Stimulated activated naive CD8-positive, alpha-beta T cell treated with anti-CD3 and anti-CD28 coated beads, Interleukin-15, Interleukin-2, amounts not matched to agents 100 ng/mL and 50 ng/mL, for 24 hours (primary cell): ENCODE results near the gene DUSP3.
A peak's percentile ranks its signal among the peaks of the same experiment; 100 is the strongest.

ENCODE experiments used
- H3K27ac Mint-ChIP-seq: one replicate; pipeline ENCODE4 v1.8.0; 2021; ENCODE audit warnings: mild to moderate bottlenecking, mixed read lengths
- H3K27me3 Mint-ChIP-seq: one replicate; pipeline ENCODE4 v1.8.0; 2021; ENCODE audit warnings: mixed read lengths
- H3K36me3 Mint-ChIP-seq: one replicate; pipeline ENCODE4 v1.8.0; 2021; ENCODE audit warnings: low read depth, mixed read lengths
- H3K4me1 Mint-ChIP-seq: one replicate; pipeline ENCODE4 v1.8.0; 2021; ENCODE audit warnings: low read depth, mixed read lengths
- H3K4me3 Mint-ChIP-seq: one replicate; pipeline ENCODE4 v1.8.0; 2021; ENCODE audit warnings: mild to moderate bottlenecking, mixed read lengths
- H3K9me3 Mint-ChIP-seq: one replicate; pipeline ENCODE4 v1.8.0; 2021; ENCODE audit warnings: mixed read lengths

The DUSP3 gene

DNA sequence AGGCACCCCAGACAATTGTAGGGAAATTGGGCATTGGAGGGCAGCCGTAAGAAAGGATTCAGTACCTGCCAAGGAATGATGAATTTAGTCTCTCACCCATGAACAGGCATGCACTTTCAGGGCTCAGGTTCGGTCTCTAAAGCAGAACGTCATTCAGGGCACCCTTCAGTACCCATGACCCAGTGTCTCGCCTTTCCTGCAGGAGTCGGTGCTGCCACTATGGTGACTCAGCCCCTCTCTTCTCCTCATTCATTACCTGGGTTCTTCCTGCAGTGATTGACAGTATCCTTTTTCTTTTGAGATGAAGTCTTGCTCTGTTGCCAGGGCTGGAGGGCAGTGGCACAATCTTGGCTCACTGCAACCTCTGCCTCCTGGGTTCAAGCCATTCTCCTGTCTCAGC, 28.6 kb downstream of the DUSP3 start:
- Mint-ChIP-seq H3K27me3 (peaks cover 55% of the 10 kb centered on the region), H3K9me3 (no peaks in the 10 kb centered on the region)

GRCh38 chr17:43745541-43745940, 33.2 kb downstream of the DUSP3 start:
- H3K4me3 Mint-ChIP-seq: no peak overlapping the region
- H3K9me3 Mint-ChIP-seq: no peaks in the 10 kb centered on the region
- no peaks in the 10 kb centered on the region for H3K36me3 Mint-ChIP-seq
- H3K4me1 Mint-ChIP-seq: no peaks in the 10 kb centered on the region
- H3K27me3 Mint-ChIP-seq: peaks cover 42% of the 10 kb centered on the region
- H3K27ac Mint-ChIP-seq: no peak overlapping the region

More for the DNA sequence above, 28.6 kb downstream of the DUSP3 start:
- Mint-ChIP-seq H3K4me1 (peaks cover 8% of the 10 kb centered on the region), H3K36me3 (no peaks in the 10 kb centered on the region), H3K27ac (no peak overlapping the region), H3K4me3 (no peak overlapping the region)

DNA sequence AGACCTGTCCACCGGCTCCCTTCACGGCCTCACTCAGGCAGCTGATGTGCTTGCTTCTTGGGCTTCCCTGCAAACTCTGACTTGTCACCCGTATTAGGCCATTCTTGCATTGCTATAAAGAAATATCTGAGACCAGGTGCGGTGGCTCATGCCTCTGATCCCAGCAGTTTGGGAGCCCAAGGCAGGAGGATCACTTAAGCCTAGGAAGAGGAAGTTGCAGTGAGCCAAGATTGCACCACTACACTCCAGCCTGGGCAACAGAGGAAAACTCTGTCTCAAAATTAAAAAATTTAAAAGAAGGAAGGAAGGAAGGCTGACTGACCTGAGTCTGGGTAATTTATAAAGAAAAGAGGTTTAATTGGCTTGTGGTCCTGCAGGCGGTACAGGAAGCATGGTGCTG, 37.1 kb downstream of the DUSP3 start:
- Mint-ChIP-seq H3K4me3 (no peak overlapping the region), H3K36me3 (no peaks in the 10 kb centered on the region), H3K4me1 (no peaks in the 10 kb centered on the region), H3K9me3 (no peaks in the 10 kb centered on the region), H3K27me3 (peaks cover 45% of the 10 kb centered on the region), H3K27ac (no peak overlapping the region)

DNA sequence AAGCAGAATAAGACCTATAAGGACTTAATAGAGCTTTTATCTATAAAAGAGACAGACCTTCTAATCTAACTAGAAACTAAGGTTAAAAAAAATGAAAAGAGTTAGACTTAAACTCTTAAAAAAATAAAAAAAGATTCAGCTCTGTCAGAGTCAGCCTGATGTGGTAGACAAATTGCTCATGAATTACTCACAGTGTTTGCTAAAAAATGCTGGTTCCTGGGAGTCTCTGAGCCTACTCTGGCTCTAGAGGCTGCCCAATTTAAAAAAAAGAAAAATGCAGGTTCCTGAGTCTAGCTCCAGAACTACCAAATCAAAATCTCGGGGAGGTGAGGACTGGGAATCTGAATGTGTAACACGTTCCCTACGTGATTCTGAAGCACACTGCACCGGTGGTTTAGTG, 38.2 kb downstream of the DUSP3 start:
- Mint-ChIP-seq H3K4me1 (no peaks in the 10 kb centered on the region), H3K9me3 (no peaks in the 10 kb centered on the region), H3K27ac (no peak overlapping the region), H3K36me3 (no peaks in the 10 kb centered on the region), H3K4me3 (no peak overlapping the region), H3K27me3 (peaks cover 39% of the 10 kb centered on the region)

DNA sequence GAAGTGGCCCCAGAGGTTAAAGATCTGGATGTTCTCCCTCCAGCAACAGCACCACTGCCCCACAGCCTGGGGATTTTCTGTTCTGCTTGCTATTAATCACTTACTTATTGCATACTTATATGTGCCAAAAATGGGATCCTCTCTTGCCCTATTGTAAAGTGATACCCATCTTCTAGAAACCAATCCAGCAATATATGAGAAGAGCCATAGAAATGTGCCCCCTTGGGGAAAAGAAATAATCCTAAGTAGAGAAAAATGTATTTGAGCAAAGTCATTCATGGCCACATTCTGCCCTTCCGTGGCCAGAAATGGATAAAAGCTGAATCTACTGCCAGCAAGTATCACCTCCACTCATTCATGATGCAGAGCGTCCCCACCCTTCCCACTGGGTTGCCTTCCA, 41.1 kb downstream of the DUSP3 start:
- no peak overlapping the region for H3K4me3 Mint-ChIP-seq
- no peaks in the 10 kb centered on the region for H3K4me1 Mint-ChIP-seq
- no peaks in the 10 kb centered on the region for H3K9me3 Mint-ChIP-seq
- no peaks in the 10 kb centered on the region for H3K36me3 Mint-ChIP-seq
- no peak overlapping the region for H3K27ac Mint-ChIP-seq
- H3K27me3 Mint-ChIP-seq: peaks cover 19% of the 10 kb centered on the region

- H3K27me3 Mint-ChIP-seq: peaks cover 19% of the 10 kb centered on the region
- H3K27ac Mint-ChIP-seq: no peak overlapping the region
- H3K4me3 Mint-ChIP-seq: no peak overlapping the region
- no peaks in the 10 kb centered on the region for H3K9me3 Mint-ChIP-seq
- H3K36me3 Mint-ChIP-seq: no peaks in the 10 kb centered on the region
- H3K4me1 Mint-ChIP-seq: no peaks in the 10 kb centered on the region
These were observed 42.4 kb downstream of the DUSP3 start for GRCh38 chr17:43736389-43736788.

- Mint-ChIP-seq H3K27me3 (peaks cover 21% of the 10 kb centered on the region), H3K4me3 (no peak overlapping the region), H3K9me3 (no peaks in the 10 kb centered on the region), H3K27ac (no peak overlapping the region), H3K4me1 (no peaks in the 10 kb centered on the region), H3K36me3 (no peaks in the 10 kb centered on the region)
These were observed 44.4 kb downstream of the DUSP3 start for GRCh38 chr17:43734376-43734775.

- peaks cover 18% of the 10 kb centered on the region for H3K27me3 Mint-ChIP-seq
- no peak overlapping the region for H3K27ac Mint-ChIP-seq
- H3K9me3 Mint-ChIP-seq: no peaks in the 10 kb centered on the region
- H3K4me3 Mint-ChIP-seq: no peak overlapping the region
- H3K4me1 Mint-ChIP-seq: no peaks in the 10 kb centered on the region
- H3K36me3 Mint-ChIP-seq: no peaks in the 10 kb centered on the region
These were observed 44.8 kb downstream of the DUSP3 start for GRCh38 chr17:43733956-43734355.

GRCh38 chr17:43732958-43733357, 45.8 kb downstream of the DUSP3 start:
- H3K4me1 Mint-ChIP-seq: no peaks in the 10 kb centered on the region
- H3K36me3 Mint-ChIP-seq: no peaks in the 10 kb centered on the region

GRCh38 chr17:43728081-43728480, 50.7 kb downstream of the DUSP3 start:
- H3K4me3 Mint-ChIP-seq: no peak overlapping the region
- H3K36me3 Mint-ChIP-seq: no peaks in the 10 kb centered on the region
- no peaks in the 10 kb centered on the region for H3K9me3 Mint-ChIP-seq
- no peak overlapping the region for H3K27ac Mint-ChIP-seq
- H3K27me3 Mint-ChIP-seq: peaks cover 4% of the 10 kb centered on the region
- no peaks in the 10 kb centered on the region for H3K4me1 Mint-ChIP-seq

More at GRCh38 chr17:43732958-43733357, 45.8 kb downstream of the DUSP3 start:
- Mint-ChIP-seq H3K27me3 (peaks cover 18% of the 10 kb centered on the region), H3K4me3 (no peak overlapping the region), H3K27ac (no peak overlapping the region), H3K9me3 (no peaks in the 10 kb centered on the region)

DNA sequence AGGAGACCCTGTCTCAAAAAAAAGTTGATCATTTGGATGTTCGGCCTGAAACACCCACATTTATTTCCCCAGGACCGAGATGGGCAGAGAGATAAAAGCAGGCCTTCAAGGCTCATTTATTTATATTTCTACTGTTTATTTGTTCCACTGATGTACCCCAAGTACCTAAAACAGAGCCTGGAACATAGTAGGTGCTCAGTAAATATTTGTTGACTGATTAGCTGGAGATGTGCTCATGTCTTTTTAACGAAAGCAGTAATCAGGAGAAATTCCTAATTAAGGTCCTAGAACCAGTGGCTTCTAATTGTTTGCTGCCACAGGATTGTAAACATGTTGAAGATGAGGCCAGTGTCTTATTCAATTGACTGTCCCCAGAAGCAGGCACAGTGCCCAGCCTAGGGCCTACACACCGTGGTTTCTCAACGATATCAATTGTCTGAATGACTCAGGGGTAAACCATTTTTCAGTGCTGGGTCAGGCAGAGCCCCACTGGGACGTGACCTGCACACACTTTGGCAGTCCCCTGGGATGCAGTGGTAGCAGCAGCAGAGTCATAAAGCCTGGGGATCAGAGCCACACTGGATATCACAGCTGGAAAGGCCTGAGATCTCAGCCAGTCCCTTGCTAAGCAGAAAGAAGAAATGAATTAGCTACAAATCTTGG, 54.9 kb downstream of the DUSP3 start:
- Mint-ChIP-seq H3K9me3 (no peaks in the 10 kb centered on the region), H3K36me3 (no peaks in the 10 kb centered on the region), H3K27ac (no peak overlapping the region), H3K27me3 (no peaks in the 10 kb centered on the region), H3K4me3 (no peak overlapping the region), H3K4me1 (peaks cover 20% of the 10 kb centered on the region)

DNA sequence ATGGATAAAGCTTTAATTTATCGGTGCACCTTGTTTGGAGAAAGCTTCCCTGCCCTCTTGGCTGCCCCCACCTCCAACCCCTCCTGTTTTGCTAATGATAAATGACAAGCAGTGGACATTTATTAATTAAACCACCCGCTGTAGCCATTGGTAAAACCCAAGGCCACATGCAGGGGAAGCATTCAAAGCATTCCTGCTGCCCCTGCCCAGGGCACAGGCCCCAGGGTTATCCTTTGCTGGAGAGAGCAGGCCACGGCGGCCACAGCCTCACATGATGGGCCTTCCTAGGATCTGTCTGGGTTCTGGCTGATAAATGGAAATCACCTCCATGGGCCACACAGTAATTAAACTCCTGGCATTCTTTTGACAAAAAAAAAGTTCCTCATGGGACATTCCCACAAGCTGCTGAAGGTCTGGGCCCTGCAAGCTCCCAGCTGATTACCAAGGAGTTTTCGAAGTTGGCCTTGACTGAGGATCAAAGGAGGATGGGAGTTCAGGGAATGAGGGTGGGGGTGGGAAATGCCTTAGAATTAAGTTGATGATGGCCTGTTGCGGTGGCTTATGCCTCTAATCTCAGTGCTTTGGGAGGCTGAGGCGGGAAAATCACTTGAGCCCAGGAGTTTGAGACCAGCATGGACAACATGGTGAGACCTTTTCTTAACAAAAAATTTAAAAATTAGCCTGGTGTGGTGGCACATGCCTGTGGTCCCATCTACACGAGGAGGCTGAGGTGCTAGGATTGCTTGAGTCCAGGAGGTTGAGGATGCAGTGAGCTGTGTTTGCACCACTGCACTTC, 55.7 kb downstream of the DUSP3 start:
- peaks cover 4% of the 10 kb centered on the region for H3K27me3 Mint-ChIP-seq
- H3K27ac Mint-ChIP-seq: no peak overlapping the region
- H3K36me3 Mint-ChIP-seq: no peaks in the 10 kb centered on the region
- H3K9me3 Mint-ChIP-seq: no peaks in the 10 kb centered on the region
- H3K4me3 Mint-ChIP-seq: no peak overlapping the region
- peaks cover 20% of the 10 kb centered on the region for H3K4me1 Mint-ChIP-seq

DNA sequence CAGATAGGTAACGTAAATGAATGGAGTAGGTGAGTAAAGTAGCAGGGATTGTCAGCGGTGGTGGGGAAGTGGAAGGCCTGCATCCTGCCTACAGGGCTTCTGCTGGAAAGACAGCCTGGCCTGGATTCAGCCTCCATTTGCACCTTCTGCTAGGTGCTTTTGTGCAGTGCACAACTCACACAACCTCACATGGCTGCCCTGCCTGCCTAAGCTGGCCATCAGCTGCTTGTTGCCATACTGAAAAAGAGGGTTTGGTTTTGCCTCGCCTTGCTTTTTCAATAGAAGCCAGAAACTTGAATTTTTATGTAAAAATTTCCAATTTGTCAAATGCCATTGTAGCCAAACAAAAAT, 56.5 kb downstream of the DUSP3 start:
- peaks cover 20% of the 10 kb centered on the region for H3K4me1 Mint-ChIP-seq
- peaks cover 5% of the 10 kb centered on the region for H3K27me3 Mint-ChIP-seq
- H3K9me3 Mint-ChIP-seq: no peaks in the 10 kb centered on the region
- no peak overlapping the region for H3K27ac Mint-ChIP-seq
- H3K36me3 Mint-ChIP-seq: no peaks in the 10 kb centered on the region
- no peak overlapping the region for H3K4me3 Mint-ChIP-seq

GRCh38 chr17:43721537-43722268, 57.1 kb downstream of the DUSP3 start:
- H3K4me3 Mint-ChIP-seq: peak overlapping the region; percentile 87

More at GRCh38 chr17:43721537-43722268, 57.1 kb downstream of the DUSP3 start:
- Mint-ChIP-seq H3K27ac (peak overlapping the region; percentile 87), H3K9me3 (no peaks in the 10 kb centered on the region), H3K27me3 (peaks cover 8% of the 10 kb centered on the region), H3K4me1 (peaks cover 20% of the 10 kb centered on the region), H3K36me3 (no peaks in the 10 kb centered on the region)
